Subcutaneous abdominal adipose tissue (tissue), 5 donors: ENCODE results near the gene CCDC187.

Source experiments
- H3K27ac ChIP-seq: one replicate; pipeline ENCODE4 v1.7.0; 2013; ENCODE audit warnings: low read depth, mild to moderate bottlenecking, inconsistent platforms, low read length, moderate library complexity
- H3K27me3 ChIP-seq, 5 donors: one replicate each; pipeline ENCODE4 v1.7.0; 2013; ENCODE audit warnings: low read length in 5 of 5, inconsistent platforms in 1 of 5; ENCODE audit not compliant: control insufficient read depth in 5 of 5, insufficient read depth in 4 of 5
- H3K36me3 ChIP-seq, 5 donors: one replicate each; pipeline ENCODE4 v1.7.0; 2013; ENCODE audit warnings: low read length in 5 of 5; ENCODE audit not compliant: control insufficient read depth in 5 of 5, insufficient read depth in 5 of 5
- H3K4me1 ChIP-seq, 5 donors: one replicate each; pipeline ENCODE4 v1.7.0; 2013; ENCODE audit warnings: low read length in 5 of 5, mild to moderate bottlenecking in 3 of 5, moderate library complexity in 1 of 5; ENCODE audit not compliant: control insufficient read depth in 5 of 5, insufficient read depth in 5 of 5
- H3K4me3 ChIP-seq, 5 donors: one replicate each; pipeline ENCODE4 v1.7.0; 2013; ENCODE audit warnings: low read length in 5 of 5, low read depth in 1 of 5
- H3K9ac ChIP-seq, 5 donors: one replicate each; pipeline ENCODE4 v1.7.0; 2013; ENCODE audit warnings: low read length in 5 of 5, mild to moderate bottlenecking in 4 of 5, moderate library complexity in 3 of 5
- H3K9me3 ChIP-seq, 5 donors: one replicate each; pipeline ENCODE4 v1.7.0; 2013; ENCODE audit warnings: low read length in 5 of 5; ENCODE audit not compliant: control insufficient read depth in 5 of 5
- donor health status: healthy.
- donor health status: healthy.
- donor health status: healthy.
- donor health status: healthy.
- donor health status: healthy.

The CCDC187 gene

DNA sequence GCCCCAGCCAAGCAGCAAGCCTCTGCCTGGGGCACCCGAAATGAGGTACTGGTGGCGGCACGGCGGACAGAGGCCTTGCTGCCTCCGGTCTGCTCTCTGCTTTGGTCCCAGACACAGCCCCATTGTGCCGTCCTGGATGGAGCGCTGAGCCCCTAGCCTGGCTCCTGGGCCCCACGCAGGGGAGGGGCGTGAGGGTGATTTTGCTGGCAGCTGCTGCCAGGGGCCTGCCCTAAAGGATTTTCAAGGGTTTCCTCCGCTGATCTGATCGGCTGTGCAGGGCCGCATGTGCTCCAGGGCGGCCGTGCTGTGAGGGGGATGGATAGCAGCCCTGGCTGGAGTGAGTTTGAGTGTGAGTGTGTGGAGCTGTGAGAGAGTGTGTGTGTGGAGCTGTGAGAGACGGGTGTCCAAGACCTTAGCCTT is 24.7 kb upstream of the CCDC187 start:
- peak overlapping the region in 3 of 5 donors; percentile 63 to 77 (median 76) for H3K9ac ChIP-seq
- H3K27ac ChIP-seq: no peak overlapping the region
- H3K4me3 ChIP-seq: peak overlapping the region in 3 of 5 donors; percentile 57 to 66 (median 59)
- H3K36me3 ChIP-seq: peaks cover 0 to 5% (median 0%) of the 10 kb centered on the region in 5 donors
- peaks cover 0 to 20% (median 10%) of the 10 kb centered on the region in 5 donors for H3K27me3 ChIP-seq
- no peaks in the 10 kb centered on the region for H3K9me3 ChIP-seq
- peaks cover 0 to 28% (median 27%) of the 10 kb centered on the region in 5 donors for H3K4me1 ChIP-seq

DNA sequence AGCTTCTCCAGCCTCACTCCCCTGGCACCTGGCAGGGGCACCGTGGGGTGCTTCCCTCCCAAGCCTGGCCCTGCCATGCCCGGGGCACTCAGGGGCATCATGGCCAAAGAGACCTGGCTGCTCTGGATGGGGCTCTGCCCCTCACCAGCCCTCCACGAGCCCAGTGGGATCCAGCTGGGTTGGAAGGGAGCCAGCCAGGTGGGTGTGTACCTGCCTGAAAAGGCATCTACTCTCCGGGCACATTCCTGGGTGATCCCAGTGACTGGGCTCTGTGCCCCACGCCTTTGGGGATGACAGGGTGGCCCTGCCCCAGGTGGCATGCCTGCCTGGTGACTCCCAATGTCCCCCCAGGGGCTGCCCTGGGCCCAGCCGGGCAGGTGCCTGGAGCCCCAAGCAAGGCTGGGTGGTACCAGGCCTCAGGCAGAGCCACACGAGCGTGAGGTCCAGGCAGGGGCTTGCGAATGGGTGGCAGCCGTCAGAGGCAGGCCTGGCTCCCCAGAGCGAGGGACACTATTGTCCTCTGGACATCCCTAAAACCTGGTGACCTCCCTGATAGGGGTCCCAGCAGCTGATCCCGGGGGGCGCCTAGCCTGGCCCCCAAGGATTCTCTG is 24.2 kb upstream of the CCDC187 start:
- Histone ChIP-seq H3K27me3 (peaks cover 0 to 25% (median 12%) of the 10 kb centered on the region in 5 donors), H3K4me3 (peak overlapping the region in 4 of 5 donors; percentile 45 to 66 (median 58)), H3K27ac (no peak overlapping the region), H3K9me3 (no peaks in the 10 kb centered on the region), H3K36me3 (peaks cover 0 to 5% (median 0%) of the 10 kb centered on the region in 5 donors), H3K9ac (peak overlapping the region in 3 of 5 donors; percentile 63 to 77 (median 76)), H3K4me1 (peaks cover 0 to 28% (median 27%) of the 10 kb centered on the region in 5 donors)

GRCh38 chr9:136327304-136327974 is 23.5 kb upstream of the CCDC187 start, which contains the start of gene GPSM1:
TSS of gene GPSM1 (plus strand) at chr9:136327539. CDS start at chr9:136327696, 157 bp downstream.
- H3K4me3 ChIP-seq: peak within 1 kb of the TSS in 4 of 5 donors; percentile 45 to 66 (median 58)
- peaks cover 0 to 28% (median 27%) of the 10 kb centered on the region in 5 donors for H3K4me1 ChIP-seq
- no peaks in the 10 kb centered on the region for H3K9me3 ChIP-seq
- H3K27me3 ChIP-seq: peaks cover 0 to 30% (median 13%) of the 10 kb centered on the region in 5 donors
- peaks cover 0 to 4% (median 0%) of the 10 kb centered on the region in 5 donors for H3K36me3 ChIP-seq
- no peak within 1 kb of the TSS for H3K27ac ChIP-seq
- peak within 1 kb of the TSS in 3 of 5 donors; percentile 63 to 77 (median 76) for H3K9ac ChIP-seq

DNA sequence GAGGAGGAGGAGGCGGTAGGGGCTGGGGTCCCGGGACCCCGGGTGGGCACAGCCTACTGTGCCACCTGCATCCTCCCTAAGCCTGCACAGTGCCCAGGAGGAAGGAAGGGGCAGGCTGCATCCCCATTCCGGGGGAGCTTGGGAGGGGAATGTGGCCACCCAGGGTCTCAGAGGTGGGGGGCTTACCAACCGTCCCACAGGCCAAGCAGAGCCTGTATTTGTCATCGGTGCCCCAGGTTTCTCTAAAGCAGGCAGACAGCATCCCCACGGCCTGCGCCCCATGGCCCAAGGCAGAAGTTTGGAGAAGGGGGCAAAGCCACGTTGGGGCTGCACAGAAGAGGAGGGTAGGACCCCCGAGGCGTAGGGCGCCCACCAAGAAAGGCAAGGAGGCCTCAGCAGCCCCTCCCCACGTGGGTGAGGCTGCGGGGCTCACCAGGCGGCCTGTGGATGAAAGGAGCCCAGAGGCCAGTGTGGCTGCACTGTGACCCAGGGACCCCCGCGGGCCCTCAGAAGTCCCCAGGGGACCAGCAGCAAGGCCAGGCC is 22.9 kb upstream of the CCDC187 start:
- H3K9me3 ChIP-seq: no peaks in the 10 kb centered on the region
- H3K27ac ChIP-seq: no peak overlapping the region
- peaks cover 0 to 31% (median 13%) of the 10 kb centered on the region in 5 donors for H3K27me3 ChIP-seq
- peak overlapping the region in 3 of 5 donors; percentile 17 to 56 (median 52) for H3K4me3 ChIP-seq
- peaks cover 0 to 28% (median 27%) of the 10 kb centered on the region in 5 donors for H3K4me1 ChIP-seq
- no peaks in the 10 kb centered on the region for H3K36me3 ChIP-seq
- peak overlapping the region in 2 of 5 donors; percentile 39 to 69 for H3K9ac ChIP-seq

DNA sequence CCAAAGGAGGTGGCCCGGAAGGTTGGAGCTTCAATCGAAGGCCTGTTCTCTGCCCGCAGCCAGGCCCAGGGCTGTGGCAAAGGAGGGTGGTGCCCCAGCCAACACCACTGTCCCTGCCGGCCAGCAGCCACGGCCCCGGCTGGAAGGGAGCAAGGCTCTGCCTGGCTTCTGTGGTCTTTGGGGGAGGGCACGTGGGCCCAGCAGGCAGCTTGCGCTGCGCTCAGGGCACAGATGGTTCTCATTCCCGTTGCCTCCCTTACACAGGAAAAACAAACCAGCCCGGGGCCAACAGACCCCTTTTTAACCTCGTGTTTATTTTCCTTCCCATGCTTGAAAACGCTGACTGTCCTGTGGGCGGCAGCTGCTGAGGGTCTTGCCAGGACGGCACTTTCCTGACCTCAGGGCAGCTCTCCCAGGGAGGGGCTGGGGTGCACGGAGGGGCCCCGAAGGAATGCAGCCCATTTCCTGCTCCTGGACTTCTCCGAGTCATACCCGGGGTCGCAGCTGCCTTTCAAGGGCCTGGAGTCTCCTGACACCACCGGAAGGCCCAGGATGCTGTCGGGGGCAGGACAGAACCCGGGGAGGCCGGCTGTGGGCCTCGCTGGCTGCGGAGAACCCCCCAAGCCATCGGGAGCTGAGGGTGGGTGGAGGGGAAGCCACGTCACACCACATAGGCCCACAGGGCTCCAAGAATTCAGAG is 22.3 kb upstream of the CCDC187 start:
- Histone ChIP-seq H3K27ac (no peak overlapping the region), H3K9ac (peak overlapping the region in 2 of 5 donors; percentile 4 to 39), H3K9me3 (no peaks in the 10 kb centered on the region), H3K4me3 (peak overlapping the region in 1 of 5 donors; percentile 56), H3K4me1 (peaks cover 0 to 28% (median 27%) of the 10 kb centered on the region in 5 donors), H3K27me3 (peaks cover 0 to 31% (median 13%) of the 10 kb centered on the region in 5 donors), H3K36me3 (no peaks in the 10 kb centered on the region)

DNA sequence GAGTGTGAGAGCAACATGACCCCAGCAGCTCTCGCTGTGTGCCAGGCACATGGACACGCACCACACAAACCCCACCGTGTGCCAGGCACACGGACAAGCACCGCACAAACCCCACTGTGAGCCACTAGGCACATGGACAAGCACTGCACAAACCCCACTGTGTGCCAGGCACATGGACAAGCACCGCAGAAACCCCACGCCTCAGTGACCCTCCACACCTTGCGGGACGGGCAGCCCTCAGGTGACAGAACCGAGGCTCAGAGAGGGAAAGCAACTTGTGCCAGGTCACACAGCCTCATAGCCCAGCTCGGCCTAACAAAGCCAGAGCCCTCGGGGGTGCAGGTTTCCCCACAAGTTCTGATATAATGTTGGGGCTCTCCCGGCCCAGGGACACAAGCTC is 21.5 kb upstream of the CCDC187 start:
- no peaks in the 10 kb centered on the region for H3K36me3 ChIP-seq
- H3K27me3 ChIP-seq: peaks cover 0 to 31% (median 13%) of the 10 kb centered on the region in 5 donors
- H3K27ac ChIP-seq: no peak overlapping the region
- H3K9me3 ChIP-seq: no peaks in the 10 kb centered on the region
- H3K9ac ChIP-seq: no peak overlapping the region
- peaks cover 0 to 28% (median 27%) of the 10 kb centered on the region in 5 donors for H3K4me1 ChIP-seq
- H3K4me3 ChIP-seq: no peak overlapping the region

- H3K36me3 ChIP-seq: no peaks in the 10 kb centered on the region
- H3K4me3 ChIP-seq: no peak overlapping the region
- H3K9ac ChIP-seq: no peak overlapping the region
- H3K9me3 ChIP-seq: no peaks in the 10 kb centered on the region
- H3K27ac ChIP-seq: no peak overlapping the region
- peaks cover 0 to 28% (median 27%) of the 10 kb centered on the region in 5 donors for H3K4me1 ChIP-seq
- peaks cover 0 to 31% (median 13%) of the 10 kb centered on the region in 5 donors for H3K27me3 ChIP-seq
These were observed 20.8 kb upstream of the CCDC187 start for GRCh38 chr9:136324501-136325300.

GRCh38 chr9:136323371-136323789 is 19.5 kb upstream of the CCDC187 start:
- no peaks in the 10 kb centered on the region for H3K36me3 ChIP-seq
- peaks cover 0 to 20% (median 19%) of the 10 kb centered on the region in 5 donors for H3K4me1 ChIP-seq

DNA sequence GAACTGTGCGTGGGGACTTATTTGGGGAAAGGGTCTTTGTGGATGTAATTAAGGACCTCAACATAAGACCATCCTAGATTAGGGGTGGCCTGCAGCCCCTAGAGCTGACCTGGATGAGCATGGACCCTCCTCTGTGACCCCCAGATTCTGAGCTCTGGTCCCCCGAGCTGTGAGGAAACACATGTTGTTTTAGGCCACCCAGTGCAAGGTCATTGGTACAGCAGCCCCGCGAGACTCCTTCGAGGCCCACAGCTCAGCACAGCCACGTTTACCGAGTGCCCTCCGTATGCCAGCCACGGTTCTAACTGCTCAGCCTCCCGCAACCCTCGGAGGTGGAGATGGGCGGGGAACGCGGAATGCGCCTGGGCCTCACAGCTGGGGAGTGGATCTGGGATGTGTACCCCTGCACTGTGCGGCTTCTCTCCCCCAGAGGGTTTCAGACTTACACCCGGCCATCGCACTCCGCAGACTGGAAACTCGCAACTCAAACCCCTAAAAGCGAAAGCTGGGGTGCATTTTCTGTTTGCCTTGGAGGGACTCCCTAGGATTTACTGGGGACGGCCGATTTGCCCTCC is 18.9 kb upstream of the CCDC187 start:
- Histone ChIP-seq H3K9me3 (no peaks in the 10 kb centered on the region), H3K27me3 (peaks cover 0 to 27% (median 12%) of the 10 kb centered on the region in 5 donors), H3K4me3 (no peak overlapping the region), H3K9ac (no peak overlapping the region), H3K27ac (no peak overlapping the region), H3K36me3 (no peaks in the 10 kb centered on the region), H3K4me1 (peaks cover 0 to 14% (median 14%) of the 10 kb centered on the region in 5 donors)

More at GRCh38 chr9:136323371-136323789, 19.5 kb upstream of the CCDC187 start:
- Histone ChIP-seq H3K9me3 (no peaks in the 10 kb centered on the region), H3K9ac (no peak overlapping the region), H3K4me3 (no peak overlapping the region), H3K27me3 (peaks cover 0 to 31% (median 13%) of the 10 kb centered on the region in 5 donors), H3K27ac (no peak overlapping the region)
